HG03558 (cell line): ENCODE results near the gene SEC61A1.

Experiments used
- ATAC-seq: cut with Tn5 transposase; IDR thresholded peaks from one replicate; pipeline ENCODE4 v1.9.1; 2021; ENCODE audit warnings: moderate number of reproducible peaks; ENCODE audit not compliant: unreplicated experiment; ENCODE audit errors: extremely low read depth

SEC61A1 gene

GRCh38 chr3:128076483-128077201 lies 24.4 kb downstream of the SEC61A1 start:
- ATAC-seq: no peak

DNA sequence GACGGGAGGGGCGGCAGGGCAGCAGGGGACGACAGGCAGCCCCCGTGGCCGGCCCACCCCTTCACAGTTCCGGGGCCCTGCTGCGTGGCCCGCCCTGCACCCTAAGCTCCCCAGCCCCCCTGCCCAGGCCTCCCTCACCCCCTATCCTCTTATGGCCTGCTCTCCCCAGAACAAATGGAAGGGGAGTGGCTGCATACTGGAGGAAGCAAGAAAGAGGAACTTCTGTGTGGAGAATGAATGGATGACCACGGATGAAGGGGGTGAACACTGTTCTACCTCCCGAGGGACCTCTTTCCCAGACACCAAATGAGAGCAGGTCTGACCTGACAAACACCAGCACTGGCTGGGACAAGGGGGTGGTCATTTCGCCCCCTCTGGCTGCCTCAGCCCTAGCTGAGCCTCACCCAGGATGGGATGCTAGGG lies 25.0 kb downstream of the SEC61A1 start:
- no peak for ATAC-seq

- no peak for ATAC-seq
Observed at GRCh38 chr3:128077665-128078064, 25.4 kb downstream of the SEC61A1 start.

GRCh38 chr3:128078322-128078721 lies 26.1 kb downstream of the SEC61A1 start:
- ATAC-seq: no peak

DNA sequence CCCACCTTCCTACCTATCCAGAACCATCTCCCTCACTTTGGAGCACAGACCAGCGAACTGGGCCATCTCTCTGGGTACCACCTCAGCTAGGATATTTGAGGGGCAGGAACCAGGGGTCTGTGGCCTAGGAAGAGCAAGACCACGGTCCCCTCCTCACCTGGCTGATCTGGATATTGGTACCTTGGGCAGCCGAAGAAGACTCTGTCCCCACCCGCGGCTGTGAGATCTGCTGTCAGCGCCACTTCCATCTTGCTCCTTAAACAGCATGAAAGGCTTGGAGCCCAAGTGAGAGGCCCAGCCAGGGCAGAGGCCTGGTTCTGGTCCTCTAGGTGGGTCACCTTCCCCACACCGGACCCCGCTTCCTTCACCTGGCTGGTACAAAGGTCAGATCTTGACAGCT lies 26.6 kb downstream of the SEC61A1 start:
- ATAC-seq: no peak

GRCh38 chr3:128079823-128080222 lies 27.6 kb downstream of the SEC61A1 start:
- no peak for ATAC-seq

DNA sequence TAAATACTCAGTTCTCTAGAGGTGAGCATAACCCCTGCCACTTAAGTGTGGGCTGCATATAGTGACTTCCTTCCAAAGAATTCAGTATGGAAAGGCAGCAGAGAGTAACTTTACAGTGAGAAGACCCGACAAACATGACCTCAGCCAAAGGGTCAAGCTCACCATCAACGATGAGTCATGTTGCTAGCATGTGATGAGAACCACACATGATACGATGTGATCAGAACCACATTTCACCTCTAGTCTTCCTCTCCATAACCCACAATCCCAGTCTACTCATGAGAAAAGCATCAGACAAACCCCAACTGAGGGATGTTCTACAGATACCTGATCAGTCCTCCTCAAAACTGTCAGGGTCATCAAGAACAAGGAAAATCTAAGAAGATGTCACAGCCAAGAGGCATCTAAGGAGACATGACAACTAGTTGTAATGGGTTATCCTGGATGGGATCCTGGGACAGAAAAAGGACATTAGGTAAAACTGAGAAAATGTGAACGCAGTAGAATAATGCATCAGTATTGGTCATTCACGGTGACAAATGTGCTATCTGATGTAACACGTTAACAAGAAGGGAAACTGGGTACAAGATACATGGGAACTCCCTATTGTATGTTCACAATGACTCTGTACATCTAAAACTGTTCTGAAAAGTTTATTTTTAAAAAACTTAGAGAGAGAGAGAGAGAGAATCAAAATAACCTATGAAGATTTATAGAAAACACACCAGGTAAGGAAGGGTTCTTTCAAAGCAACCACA lies 28.3 kb downstream of the SEC61A1 start:
- no peak for ATAC-seq

DNA sequence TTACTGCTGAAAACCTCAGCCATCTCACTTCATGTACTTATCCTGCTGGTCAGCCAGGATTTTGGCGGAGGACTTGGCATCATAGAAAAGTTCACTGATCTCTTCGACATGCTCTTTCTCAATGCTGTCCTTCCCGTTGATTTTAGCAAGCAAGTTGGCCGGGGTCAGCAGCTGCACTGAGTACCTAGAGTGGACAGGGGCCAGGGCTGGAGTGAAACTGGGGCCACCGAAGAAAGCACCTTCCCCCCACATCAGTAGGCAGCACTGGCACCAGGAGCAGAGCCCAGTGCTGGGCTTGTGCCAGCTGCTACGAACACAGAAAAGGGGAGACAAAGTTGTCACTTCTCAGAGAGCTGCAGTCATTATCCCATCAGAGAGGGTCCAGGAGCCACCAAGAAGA lies 29.0 kb downstream of the SEC61A1 start:
- no peak for ATAC-seq

DNA sequence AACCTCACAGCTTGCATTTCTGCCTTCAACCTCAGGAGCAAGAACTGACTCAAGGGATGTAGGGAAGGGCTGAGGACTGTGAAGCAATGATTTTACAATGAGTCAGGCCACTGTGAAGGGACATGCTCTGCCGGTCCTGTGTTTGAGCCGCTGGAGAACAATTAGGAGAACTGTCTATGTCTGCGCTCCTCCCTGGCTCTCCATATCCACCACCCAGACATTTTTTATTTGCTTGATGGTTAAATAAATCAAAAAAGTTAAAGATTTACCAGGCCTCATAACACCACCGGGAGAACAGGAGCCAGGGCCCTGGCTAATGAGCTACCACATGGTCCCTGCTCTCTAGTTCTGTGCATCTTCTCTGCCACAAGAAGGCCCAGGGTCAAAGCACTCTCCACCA lies 29.6 kb downstream of the SEC61A1 start:
- no peak for ATAC-seq

GRCh38 chr3:128082546-128082945 lies 30.3 kb downstream of the SEC61A1 start:
- no peak for ATAC-seq

DNA sequence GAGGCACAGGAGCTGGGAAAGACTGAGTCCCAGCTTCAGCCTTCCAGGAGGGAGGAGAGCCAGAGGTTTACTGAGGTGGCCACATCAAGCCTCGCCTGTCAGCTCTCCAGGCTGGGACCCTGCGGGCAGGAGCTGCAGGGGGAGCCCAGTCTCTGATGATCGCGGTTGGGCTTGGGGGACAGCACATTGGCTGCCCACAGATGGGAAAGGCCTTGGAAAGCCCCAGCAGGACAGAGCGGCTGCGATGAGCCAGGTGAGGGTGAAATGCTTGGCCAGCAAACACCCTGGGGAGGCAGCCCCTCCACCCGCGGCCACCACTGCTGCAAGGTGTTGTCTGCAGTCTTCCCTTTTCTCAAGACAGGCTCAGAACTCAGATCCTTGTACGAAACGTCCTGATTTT lies 31.2 kb downstream of the SEC61A1 start:
- no peak for ATAC-seq

DNA sequence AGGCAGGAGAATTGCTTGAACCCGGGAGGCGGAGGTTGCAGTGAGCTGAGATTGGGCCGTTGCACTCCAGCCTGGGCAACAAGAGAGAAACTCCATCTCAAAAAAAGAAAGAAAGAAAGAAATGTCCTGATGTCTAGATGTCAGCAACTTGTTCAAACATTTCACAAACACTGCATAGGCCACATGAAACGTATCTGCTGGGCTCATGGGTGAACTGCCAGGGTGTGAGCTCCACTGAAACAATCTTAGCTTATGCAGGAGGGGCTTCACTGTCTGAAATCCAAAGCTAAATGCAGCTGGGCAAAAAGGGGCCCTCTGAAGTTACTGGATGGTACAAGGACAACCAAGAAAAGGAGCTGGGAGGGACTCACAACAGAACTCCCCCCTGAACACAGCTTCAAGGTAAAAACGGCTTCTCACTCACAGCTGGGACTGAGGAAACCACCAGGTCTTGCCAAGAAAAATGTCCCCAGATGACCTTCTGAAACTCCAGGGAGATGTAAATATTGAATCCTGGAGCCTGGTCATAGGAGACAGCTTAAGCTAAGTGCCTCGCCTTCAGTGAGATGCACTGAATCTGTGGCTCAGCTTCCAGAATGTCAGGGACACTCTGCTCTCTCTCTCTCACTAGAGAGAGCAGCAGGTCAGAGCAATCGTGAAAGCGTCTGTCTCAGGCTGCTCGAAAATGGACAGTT lies 31.9 kb downstream of the SEC61A1 start:
- no peak for ATAC-seq

- no peak for ATAC-seq
Observed at GRCh38 chr3:128084675-128085021, 32.4 kb downstream of the SEC61A1 start.

DNA sequence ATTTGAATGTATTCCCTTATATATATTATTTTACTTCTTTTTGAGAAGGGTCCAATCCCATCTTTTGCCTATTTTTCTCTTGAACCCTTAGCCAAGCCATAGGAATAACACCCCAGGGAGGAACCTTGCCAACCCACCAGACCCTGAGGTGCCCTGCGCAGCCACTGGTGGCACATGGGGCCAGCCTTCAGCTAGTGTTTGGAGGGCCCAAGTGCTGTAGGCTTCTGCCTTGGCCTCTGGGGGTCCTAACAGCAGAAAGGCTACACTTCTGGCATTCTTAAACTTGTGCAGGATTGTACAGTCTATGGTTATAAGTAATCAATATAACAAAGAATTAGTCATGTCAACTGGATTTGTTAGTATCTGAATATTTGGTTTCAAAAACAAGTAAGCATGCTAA lies 36.9 kb downstream of the SEC61A1 start:
- no peak for ATAC-seq

GRCh38 chr3:128091586-128091985 lies 39.3 kb downstream of the SEC61A1 start:
- ATAC-seq: no peak

DNA sequence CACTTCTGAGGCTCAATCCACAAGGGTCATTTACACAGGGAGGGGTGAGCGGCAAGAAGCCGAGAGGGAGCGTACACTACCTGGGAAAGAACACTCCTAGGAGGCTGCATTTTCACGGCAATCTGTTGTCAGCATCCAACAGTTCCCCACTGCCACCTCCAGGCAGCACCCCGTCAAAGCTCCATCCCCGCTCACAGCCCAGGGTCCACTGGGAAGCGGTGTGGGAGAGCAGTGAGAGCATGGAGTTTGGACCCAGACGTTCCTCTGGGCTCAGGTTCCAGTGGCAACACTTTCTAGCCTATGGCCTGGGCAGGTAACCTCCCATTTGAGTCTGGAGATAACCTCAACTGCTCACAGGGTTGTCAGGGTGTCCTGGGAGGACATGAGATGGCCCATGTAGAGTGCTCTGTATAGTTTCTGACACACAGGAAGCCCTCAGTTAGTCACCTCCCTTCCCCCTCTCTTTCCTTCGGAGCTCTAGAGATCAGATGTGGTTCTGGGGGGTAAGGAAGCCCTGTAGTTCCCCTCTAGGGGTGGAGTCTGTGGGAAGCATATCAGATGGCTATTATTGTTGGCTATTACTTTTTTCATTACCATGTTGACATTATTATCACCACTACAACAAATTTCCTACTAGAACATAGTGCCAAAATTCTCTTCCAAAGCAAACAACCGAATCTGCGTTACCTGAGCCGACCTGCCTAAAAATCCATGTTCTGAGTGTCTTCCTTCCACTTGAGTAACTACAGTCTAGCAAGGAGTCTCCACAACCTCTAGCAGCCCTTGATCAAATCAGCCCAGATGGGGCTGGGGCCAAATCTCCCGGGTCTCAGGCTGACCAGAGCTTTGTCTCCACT lies 42.3 kb downstream of the SEC61A1 start:
- no peak for ATAC-seq

DNA sequence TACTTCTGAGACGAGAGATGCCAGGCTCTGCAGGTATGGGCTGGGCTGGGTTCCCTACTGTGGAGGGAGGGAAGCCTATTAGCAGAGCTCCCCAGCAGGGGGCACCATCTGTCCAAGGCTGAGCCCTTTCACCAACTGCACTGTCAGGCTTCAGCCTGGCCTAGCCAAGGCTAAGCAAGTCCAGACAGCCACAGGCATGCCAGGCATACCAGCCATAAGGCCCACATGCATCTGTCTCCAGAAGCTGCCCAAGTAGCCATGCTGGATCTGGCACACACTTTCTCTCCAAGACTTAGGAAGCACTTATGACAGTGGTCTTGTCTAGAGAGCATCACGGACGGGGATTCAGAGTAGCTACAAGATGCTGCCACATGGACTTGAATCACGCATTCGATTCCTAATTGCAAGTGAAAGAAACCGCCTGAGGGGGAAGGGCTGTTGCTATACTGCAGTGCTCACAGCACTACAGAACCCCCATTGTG lies 43.0 kb downstream of the SEC61A1 start:
- ATAC-seq: no peak

- no peak for ATAC-seq
Observed at GRCh38 chr3:128098234-128098633, 46.0 kb downstream of the SEC61A1 start.

DNA sequence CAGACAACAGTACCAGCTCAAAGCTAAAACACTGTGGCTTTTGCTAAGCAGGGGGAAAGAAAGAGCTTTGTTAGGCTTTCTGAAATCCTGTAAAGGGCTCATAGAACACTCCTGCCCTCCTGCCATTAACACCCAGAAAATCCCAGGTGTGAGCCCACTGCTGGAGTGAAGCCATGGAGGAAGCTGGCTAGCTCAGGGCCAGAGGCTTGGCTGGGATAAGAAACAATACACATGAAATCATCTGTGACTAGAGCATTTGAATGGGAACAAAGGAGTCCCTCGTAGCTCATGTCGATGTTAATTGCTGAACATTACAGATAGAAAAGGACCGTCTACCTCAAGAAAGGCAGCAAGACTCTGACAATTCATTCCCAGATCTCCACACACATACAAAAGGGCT lies 47.9 kb downstream of the SEC61A1 start:
- ATAC-seq: no peak

- no peak for ATAC-seq
Observed at GRCh38 chr3:128100638-128101037, 48.4 kb downstream of the SEC61A1 start.
